ENCODE measurements around the gene ZNF780A.

DNA sequence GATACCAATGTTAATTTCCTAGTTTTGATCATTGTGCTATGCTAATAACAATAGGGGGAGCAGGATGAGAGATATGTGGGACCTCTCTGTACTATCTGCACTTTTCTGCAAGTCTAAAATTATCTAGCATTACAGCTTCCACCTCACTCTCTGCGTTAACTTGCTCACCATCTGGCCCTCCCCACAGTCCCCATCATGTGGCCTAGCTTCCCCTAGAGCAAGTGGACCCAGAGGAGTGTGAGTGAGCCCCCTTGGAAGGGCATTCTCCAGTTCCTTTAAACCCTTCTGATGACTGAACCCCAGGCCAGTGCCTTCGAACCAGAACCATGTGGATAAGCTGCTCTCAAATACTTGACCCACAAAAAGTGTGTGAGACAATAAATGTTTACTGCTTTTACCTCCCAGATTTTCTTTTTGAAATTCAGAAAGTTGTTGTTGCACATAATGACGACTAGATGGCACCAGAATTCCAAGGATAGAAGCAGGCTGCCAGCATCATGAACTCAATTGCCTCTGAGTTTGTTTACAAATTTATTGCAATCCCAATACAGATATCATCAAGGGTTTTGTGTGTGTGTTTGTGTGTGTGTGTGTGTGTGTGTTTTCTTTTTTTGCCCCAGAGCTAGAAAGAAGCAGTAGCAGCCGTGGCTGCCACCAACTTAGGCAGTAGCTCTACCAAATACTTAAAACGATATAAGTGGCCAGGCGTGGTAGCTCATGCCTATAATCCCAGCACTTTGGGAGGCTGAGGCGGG lies 49.0 kb upstream of the ZNF780A start:
- TF ChIP-seq POLR2A (IDR thresholded peaks at IDR 0.05) = no peak
- no peak for TF ChIP-seq POLR2AphosphoS5 (IDR thresholded peaks at IDR 0.05)
- TF ChIP-seq, protein P1, sequence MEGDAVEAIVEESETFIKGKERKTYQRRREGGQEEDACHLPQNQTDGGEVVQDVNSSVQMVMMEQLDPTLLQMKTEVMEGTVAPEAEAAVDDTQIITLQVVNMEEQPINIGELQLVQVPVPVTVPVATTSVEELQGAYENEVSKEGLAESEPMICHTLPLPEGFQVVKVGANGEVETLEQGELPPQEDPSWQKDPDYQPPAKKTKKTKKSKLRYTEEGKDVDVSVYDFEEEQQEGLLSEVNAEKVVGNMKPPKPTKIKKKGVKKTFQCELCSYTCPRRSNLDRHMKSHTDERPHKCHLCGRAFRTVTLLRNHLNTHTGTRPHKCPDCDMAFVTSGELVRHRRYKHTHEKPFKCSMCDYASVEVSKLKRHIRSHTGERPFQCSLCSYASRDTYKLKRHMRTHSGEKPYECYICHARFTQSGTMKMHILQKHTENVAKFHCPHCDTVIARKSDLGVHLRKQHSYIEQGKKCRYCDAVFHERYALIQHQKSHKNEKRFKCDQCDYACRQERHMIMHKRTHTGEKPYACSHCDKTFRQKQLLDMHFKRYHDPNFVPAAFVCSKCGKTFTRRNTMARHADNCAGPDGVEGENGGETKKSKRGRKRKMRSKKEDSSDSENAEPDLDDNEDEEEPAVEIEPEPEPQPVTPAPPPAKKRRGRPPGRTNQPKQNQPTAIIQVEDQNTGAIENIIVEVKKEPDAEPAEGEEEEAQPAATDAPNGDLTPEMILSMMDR (IDR thresholded peaks at IDR 0.05) = peak; percentile 43 to 73 (median 69)
- TF ChIP-seq EP300 (IDR thresholded peaks at IDR 0.05) = no peak

Measured in gastroesophageal sphincter (tissue), 3 donors.